ENCODE results near the gene SLC38A1. TPM values are rescaled to one million over a fixed set of nuclear protein-coding genes. Genes with fewer than 3 reads are reported as not detected.

SLC38A1 gene
- total RNA-seq, 4 donors from 2014 or later: 237 to 472 (median 339) TPM

GRCh38 chr12:46160981-46161690, 107.7 kb downstream of the SLC38A1 start:
- intact Hi-C loops (cut with DNase I; ENCODE audit: low total_unique reads): loop anchor here (10.0 kb wide), 1 partner anchor 314 kb away; no protein-coding TSS in a partner anchor
- Histone ChIP-seq H3K27me3 (no peaks in the 10 kb centered on the region), H3K4me3 (no peak overlapping the region), H3K36me3 (no peaks in the 10 kb centered on the region), H3K9me3 (peaks cover 0 to 2% (median 0%) of the 10 kb centered on the region in 3 donors), H3K4me1 (peaks cover 5 to 15% of the 10 kb centered on the region in 2 donors), H3K27ac (no peak overlapping the region)
- no peak for DNase-seq
- in situ Hi-C loops (cut with MboI; ENCODE audit: low sequenced_read_pairs in 4 of 4): loop anchor here in 2 of 4 donors (25.0 kb wide), 2 partner anchors 501 to 826 kb away; no protein-coding TSS in a partner anchor
- ATAC-seq: peak in 1 of 2 donors; percentile 4
- TF ChIP-seq POLR2A (IDR thresholded peaks at IDR 0.05) (no peak), CTCF (IDR thresholded peaks at IDR 0.05 in 4 of 5, conservative IDR thresholded peaks at IDR 0.05 in 1 of 5) (no peak)

- in situ Hi-C loops (cut with MboI; ENCODE audit: low sequenced_read_pairs in 4 of 4) (loop anchor here in 2 of 4 donors (25.0 kb wide), 2 partner anchors 502 to 827 kb away; no protein-coding TSS in a partner anchor), intact Hi-C loops (cut with DNase I; ENCODE audit: low total_unique reads) (loop anchor here (10.0 kb wide), 1 partner anchor 314 kb away; no protein-coding TSS in a partner anchor)
- ATAC-seq (peak; percentile 57 to 62), DNase-seq (peak in 1 of 2 donors; percentile 28)
- Histone ChIP-seq H3K9me3 (peaks cover 0 to 4% (median 0%) of the 10 kb centered on the region in 3 donors), H3K27ac (no peak overlapping the region), H3K36me3 (no peaks in the 10 kb centered on the region), H3K27me3 (no peaks in the 10 kb centered on the region), H3K4me1 (peaks cover 5 to 15% of the 10 kb centered on the region in 2 donors), H3K4me3 (no peak overlapping the region)
- TF ChIP-seq CTCF (IDR thresholded peaks at IDR 0.05 in 4 of 5, conservative IDR thresholded peaks at IDR 0.05 in 1 of 5) (no peak), POLR2A (IDR thresholded peaks at IDR 0.05) (no peak)
Observed at GRCh38 chr12:46160101-46160980, 108.5 kb downstream of the SLC38A1 start.

- in situ Hi-C loops (cut with MboI; ENCODE audit: low sequenced_read_pairs in 4 of 4) (loop anchor here in 2 of 4 donors (25.0 kb wide), 2 partner anchors 503 to 828 kb away; no protein-coding TSS in a partner anchor), intact Hi-C loops (cut with DNase I; ENCODE audit: low total_unique reads) (loop anchor here (10.0 kb wide), 2 partner anchors 165 to 515 kb away; partner anchors contain the start of gene SCAF11)
- peaks cover 5 to 15% of the 10 kb centered on the region in 2 donors for H3K4me1 ChIP-seq
- H3K27me3 ChIP-seq: no peaks in the 10 kb centered on the region
- ATAC-seq (no peak), DNase-seq (no peak)
- H3K36me3 ChIP-seq: no peaks in the 10 kb centered on the region
- TF ChIP-seq CTCF (IDR thresholded peaks at IDR 0.05 in 4 of 5, conservative IDR thresholded peaks at IDR 0.05 in 1 of 5) (no peak), POLR2A (IDR thresholded peaks at IDR 0.05) (no peak)
- H3K9me3 ChIP-seq: peaks cover 0 to 4% (median 0%) of the 10 kb centered on the region in 3 donors
- no peak overlapping the region for H3K27ac ChIP-seq
- no peak overlapping the region for H3K4me3 ChIP-seq
Observed at GRCh38 chr12:46159309-46159901, 109.4 kb downstream of the SLC38A1 start.

- Histone ChIP-seq H3K27me3 (no peaks in the 10 kb centered on the region), H3K4me1 (peaks cover 5 to 15% of the 10 kb centered on the region in 2 donors), H3K36me3 (no peaks in the 10 kb centered on the region), H3K4me3 (no peak overlapping the region), H3K27ac (no peak overlapping the region), H3K9me3 (peaks cover 0 to 4% (median 0%) of the 10 kb centered on the region in 3 donors)
- in situ Hi-C loops (cut with MboI; ENCODE audit: low sequenced_read_pairs in 4 of 4): loop anchor here in 2 of 4 donors (25.0 kb wide), 2 partner anchors 504 to 829 kb away; no protein-coding TSS in a partner anchor
- TF ChIP-seq CTCF (IDR thresholded peaks at IDR 0.05 in 4 of 5, conservative IDR thresholded peaks at IDR 0.05 in 1 of 5): no peak
- no peak for TF ChIP-seq POLR2A (IDR thresholded peaks at IDR 0.05)
- DNase-seq (no peak), ATAC-seq (no peak)
- intact Hi-C loops (cut with DNase I; ENCODE audit: low total_unique reads): loop anchor here (10.0 kb wide), 2 partner anchors 164 to 516 kb away; partner anchors contain the start of gene SCAF11
Observed at GRCh38 chr12:46158501-46158900, 110.3 kb downstream of the SLC38A1 start.
